ENCODE measurements around the gene MPHOSPH9. TPM values are rescaled to one million over a fixed set of nuclear protein-coding genes. Genes with fewer than 3 reads are reported as not detected.

Gene MPHOSPH9
- polyA plus RNA-seq, 5 donors: 22.0 to 48.9 (median 41.3) TPM

- DNase-seq: peak in 1 of 2 donors; percentile 51
Observed at GRCh38 chr12:123150744-123151456, 82.0 kb downstream of the MPHOSPH9 start, which contains the start of gene PITPNM2. Gene PITPNM2 (minus strand): TSS chr12:123151090. CDS start chr12:123034590, 116,500 bp downstream.

DNA sequence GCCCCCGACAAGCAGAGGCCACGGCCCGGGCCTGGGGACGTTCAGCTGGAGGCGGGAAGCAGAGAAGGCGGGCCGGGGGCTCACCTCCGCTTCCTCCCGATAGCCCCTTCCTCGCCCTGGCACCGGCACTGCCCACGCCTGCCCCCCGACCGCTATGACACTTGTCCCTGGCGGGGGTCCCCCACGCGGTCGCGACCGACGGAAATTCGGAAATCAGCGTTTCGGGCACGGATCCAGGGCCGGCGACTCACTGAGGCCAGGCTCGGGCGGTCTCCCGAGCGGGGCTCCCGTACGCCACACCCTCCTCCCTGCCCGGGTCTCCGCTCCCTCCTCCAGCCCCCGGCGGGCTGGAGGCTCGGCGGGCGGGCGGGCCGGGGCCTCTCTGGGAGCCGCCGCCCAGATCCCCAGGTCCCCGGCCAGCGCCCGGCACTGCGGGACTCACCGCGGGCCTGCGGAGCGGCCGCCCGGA, 82.6 kb downstream of the MPHOSPH9 start:
- DNase-seq: no peak

- DNase-seq: no peak
Observed at GRCh38 chr12:123149501-123150274, 83.3 kb downstream of the MPHOSPH9 start.

GRCh38 chr12:123149088-123149487, 83.9 kb downstream of the MPHOSPH9 start:
- no peak for DNase-seq

GRCh38 chr12:123148655-123149054, 84.3 kb downstream of the MPHOSPH9 start:
- no peak for DNase-seq

- no peak for DNase-seq
Observed at GRCh38 chr12:123148223-123148622, 84.7 kb downstream of the MPHOSPH9 start.

- no peak for DNase-seq
Observed at GRCh38 chr12:123145211-123145610, 87.7 kb downstream of the MPHOSPH9 start.

GRCh38 chr12:123143736-123144461, 89.0 kb downstream of the MPHOSPH9 start:
- DNase-seq: no peak

DNA sequence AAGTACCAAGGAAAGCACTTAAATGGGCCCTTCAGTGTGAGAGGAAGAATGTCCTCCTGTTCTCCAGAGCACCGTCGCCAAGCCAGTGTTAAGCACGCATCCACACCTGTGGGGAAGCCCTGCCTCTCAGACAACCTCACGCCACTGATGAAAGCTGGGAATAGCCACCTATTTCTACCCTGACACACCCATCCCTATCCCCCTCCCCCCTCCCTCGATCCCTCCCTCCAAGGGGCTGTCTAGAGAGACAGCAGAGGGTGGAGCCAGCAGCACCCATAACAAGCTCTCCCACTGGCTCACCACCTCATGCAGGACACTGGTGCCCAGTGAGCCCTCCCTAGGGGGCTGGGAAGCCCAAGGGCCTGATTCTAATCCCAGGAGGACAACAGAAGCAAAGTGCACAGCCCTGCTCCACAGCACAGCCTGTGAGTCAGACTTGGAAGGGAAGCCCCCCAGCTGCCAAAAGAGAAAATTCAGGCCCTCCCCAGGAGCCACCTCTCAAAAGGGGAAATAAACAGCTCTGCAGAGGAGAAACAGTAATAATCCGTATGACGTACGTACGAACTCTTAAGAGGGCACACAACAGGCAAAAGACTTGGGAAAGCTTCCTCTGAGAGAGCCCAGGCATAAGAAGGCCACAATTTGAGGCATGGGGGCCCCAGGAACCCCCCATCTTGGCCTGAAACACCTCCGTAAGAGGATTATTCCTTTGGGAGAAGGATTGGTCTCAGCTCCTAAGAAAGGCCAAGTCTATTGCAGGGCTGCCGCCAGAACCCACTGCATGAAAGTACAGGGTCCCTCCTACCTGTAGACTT, 89.8 kb downstream of the MPHOSPH9 start:
- DNase-seq: peak in 1 of 2 donors; percentile 50

GRCh38 chr12:123142518-123142840, 90.5 kb downstream of the MPHOSPH9 start:
- DNase-seq: no peak

GRCh38 chr12:123141615-123142517, 91.1 kb downstream of the MPHOSPH9 start:
- no peak for DNase-seq

DNA sequence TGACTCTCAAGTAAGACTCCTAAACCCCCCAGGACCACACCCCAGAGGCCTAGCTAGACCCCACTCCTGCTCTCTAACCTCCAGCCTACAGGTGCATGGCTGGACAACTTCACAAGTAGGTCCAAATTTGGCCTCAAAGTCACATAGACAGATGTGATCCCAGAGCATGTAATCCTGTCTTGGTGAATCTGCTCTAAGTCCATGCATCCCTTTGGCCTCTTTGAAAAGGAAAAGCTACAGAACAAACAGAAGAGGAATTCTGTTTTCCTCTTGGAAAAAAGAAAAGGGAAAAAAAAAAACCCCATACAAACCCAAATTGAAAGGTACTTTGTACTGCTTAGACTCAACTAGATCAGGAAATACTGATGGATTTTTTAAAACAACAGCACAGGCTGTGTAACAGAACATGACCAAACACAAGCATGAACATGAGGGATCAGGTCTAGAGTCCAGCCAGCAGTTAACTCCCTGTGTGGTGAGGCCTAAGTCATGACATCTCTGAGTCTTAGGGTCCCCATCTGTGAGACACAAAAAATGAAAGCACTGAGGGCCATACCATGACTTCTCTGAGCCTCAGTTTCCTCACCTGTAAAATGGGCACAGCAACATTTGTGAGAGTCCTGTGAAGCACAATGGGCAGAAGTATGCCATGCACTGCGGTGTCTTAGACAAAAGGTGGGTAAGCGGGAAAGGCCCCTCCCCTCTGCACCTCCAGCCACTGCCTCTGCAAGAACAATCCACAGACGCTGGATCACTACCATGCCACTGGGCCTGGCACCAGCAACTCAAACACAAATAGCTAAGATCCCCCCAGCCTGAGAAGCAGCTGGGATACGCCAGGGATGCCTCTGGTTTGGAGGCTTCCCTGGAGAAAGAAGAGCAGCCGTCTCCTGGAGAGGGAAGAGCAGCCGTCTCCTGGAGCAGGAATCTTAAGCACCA, 92.0 kb downstream of the MPHOSPH9 start:
- no peak for DNase-seq

DNA sequence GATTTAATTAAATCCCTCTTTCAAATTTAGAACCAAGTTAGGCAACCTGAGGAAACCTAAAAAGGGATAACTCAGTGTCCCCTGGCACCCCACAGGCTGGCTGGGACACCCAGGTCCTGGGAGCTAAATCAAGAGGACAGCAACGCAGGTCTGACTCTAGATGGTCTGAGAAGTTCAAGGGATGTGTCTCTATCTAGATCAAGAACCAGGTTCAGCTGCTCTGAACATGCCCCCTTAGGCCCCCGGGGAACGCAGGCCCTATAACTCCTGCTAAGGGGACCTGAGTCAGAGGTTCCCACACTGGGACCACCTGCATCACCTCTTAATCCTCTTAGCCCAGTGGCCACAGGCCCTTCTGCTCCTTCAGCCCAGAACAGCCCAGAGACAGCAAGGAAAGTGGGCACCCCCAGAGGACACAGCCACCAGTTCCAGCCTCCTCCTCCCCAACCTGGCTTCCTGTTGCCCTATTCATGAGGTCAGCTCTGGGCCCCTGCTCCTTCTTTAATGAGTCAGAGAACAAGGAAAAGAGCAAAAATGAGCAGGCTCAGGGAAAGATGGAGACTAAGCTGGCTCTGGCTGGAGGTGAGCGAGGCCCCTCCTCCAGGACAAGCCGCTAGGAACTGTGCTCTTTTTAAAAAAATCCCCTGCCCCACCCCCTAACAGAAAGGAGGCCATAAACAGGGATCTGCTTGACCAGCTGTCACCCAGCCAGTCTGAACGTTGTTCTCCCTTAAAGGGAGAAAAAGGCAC, 92.8 kb downstream of the MPHOSPH9 start:
- DNase-seq: no peak

GRCh38 chr12:123135688-123136087, 97.3 kb downstream of the MPHOSPH9 start:
- DNase-seq: no peak

GRCh38 chr12:123134826-123135225, 98.1 kb downstream of the MPHOSPH9 start:
- no peak for DNase-seq

DNA sequence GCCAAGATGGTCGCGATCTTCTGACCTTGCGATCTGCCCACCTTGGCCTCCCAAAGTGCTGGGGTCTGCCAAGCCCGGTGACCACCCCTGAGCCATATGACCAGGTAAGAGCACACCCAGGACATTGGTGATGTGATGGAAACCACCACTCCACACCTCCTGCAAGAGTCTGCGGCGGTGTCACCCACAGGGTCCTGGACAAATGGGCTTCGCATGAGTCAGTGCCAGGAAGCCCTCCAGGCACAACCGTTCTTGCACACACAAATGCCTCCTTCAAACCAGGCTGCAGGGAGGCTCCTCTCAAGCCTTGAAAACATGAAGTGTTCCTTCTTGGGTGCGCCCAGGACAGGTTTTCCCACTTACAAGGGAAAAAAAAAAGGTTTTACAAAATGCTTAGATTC, 98.7 kb downstream of the MPHOSPH9 start:
- DNase-seq: no peak

GRCh38 chr12:123133701-123134100, 99.2 kb downstream of the MPHOSPH9 start:
- no peak for DNase-seq

GRCh38 chr12:123132951-123133619, 99.9 kb downstream of the MPHOSPH9 start:
- no peak for DNase-seq

All from right lung (tissue), 5 donors.